Measurements from ENCODE around the gene POLR2L.

DNA sequence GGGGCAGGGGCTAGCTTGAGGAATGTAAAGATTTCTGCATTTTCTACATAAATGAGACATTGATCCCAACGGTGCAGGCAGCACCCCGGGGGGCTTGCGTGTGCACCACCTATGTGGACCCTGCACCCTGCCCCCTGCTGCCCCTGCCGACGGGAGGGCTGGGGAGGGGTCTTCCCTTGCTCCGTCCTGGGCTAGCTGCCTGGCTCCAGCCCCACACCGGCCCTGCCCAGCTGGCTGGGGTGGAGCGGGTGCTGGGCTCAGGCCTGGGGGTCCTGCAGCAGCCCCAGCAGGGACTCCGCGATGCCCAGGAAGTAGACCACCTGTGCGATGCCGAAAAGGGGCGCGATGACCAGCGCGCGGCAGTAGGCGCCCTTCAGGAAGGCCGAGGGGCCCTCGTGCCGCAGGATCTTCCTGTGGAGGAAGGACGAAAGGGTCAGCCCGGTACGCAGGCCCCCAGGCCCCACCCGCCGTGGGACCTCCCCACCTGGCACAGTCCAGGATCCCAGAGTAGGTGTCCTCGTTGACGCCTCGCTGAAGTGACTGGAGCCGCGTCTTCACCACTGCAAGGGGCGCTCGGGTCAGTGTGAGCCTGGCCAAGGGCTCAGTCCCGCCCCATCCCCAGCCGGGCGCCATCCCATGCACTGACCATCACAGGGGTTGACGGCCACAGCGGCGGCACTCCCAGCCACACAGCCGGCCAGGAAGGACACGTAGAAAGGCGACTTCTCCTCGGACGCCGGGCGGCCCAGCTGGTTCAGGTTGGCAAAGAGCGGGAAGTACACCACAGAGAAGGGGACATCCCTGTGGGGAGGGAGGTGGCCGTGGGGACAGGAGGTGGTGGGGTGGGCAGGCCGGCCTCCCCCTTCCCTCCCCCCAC, 50.4 kb downstream of the POLR2L start:
- TF ChIP-seq, protein P1, sequence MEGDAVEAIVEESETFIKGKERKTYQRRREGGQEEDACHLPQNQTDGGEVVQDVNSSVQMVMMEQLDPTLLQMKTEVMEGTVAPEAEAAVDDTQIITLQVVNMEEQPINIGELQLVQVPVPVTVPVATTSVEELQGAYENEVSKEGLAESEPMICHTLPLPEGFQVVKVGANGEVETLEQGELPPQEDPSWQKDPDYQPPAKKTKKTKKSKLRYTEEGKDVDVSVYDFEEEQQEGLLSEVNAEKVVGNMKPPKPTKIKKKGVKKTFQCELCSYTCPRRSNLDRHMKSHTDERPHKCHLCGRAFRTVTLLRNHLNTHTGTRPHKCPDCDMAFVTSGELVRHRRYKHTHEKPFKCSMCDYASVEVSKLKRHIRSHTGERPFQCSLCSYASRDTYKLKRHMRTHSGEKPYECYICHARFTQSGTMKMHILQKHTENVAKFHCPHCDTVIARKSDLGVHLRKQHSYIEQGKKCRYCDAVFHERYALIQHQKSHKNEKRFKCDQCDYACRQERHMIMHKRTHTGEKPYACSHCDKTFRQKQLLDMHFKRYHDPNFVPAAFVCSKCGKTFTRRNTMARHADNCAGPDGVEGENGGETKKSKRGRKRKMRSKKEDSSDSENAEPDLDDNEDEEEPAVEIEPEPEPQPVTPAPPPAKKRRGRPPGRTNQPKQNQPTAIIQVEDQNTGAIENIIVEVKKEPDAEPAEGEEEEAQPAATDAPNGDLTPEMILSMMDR (IDR thresholded peaks at IDR 0.05) = no peak
- TF ChIP-seq POLR2A (IDR thresholded peaks at IDR 0.05) = no peak

Data from uterus (tissue), 2 donors.